ENCODE measurements around the gene MRPS9.

DNA sequence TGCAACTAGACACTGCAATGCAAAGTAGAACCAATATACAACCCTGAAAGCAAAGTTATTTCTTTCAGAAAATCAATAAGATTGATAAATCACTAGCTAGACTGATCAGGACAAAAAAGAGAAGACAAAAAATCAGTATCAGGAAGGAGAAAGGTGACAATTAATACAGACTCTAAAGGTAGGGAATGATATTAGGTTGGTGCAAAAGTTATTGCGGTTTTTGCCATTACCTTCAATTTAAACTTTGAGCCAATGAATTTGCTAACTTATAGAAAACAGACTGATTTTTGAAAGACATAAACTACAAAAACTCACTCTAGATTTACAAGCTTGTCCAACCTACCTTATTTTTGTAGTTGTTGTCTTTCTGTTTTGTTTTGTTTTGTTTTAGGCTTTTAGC lies 30.5 kb upstream of the MRPS9 start:
- TF ChIP-seq, protein P1, sequence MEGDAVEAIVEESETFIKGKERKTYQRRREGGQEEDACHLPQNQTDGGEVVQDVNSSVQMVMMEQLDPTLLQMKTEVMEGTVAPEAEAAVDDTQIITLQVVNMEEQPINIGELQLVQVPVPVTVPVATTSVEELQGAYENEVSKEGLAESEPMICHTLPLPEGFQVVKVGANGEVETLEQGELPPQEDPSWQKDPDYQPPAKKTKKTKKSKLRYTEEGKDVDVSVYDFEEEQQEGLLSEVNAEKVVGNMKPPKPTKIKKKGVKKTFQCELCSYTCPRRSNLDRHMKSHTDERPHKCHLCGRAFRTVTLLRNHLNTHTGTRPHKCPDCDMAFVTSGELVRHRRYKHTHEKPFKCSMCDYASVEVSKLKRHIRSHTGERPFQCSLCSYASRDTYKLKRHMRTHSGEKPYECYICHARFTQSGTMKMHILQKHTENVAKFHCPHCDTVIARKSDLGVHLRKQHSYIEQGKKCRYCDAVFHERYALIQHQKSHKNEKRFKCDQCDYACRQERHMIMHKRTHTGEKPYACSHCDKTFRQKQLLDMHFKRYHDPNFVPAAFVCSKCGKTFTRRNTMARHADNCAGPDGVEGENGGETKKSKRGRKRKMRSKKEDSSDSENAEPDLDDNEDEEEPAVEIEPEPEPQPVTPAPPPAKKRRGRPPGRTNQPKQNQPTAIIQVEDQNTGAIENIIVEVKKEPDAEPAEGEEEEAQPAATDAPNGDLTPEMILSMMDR (conservative IDR thresholded peaks at IDR 0.05; ENCODE audit: low read depth, low read length) = no peak
- no peak for TF ChIP-seq EZH2 (IDR thresholded peaks at IDR 0.05; ENCODE audit: borderline replicate concordance, low read depth, low read length, poor library complexity, severe bottlenecking)

Measured in A673 (cell line).